Vagina (tissue), 2 donors: ENCODE data around the gene ADAMTS17. TPM values are rescaled to one million over a fixed set of nuclear protein-coding genes. Genes with fewer than 3 reads are reported as not detected.

ENCODE experiments used
- DNase-seq, 2 donors: peaks; one replicate each; pipeline ENCODE4 v3.0.0-alpha.2; 2017; ENCODE audit errors: extremely low spot score in 2 of 2
- H3K27ac ChIP-seq: fragments of 200-600 bp; sonication (generic); one replicate; pipeline ENCODE4 v1.5.1; 2019
- H3K27me3 ChIP-seq: fragments of 200-600 bp; sonication (generic); one replicate; pipeline ENCODE4 v1.5.1; 2019
- H3K36me3 ChIP-seq, 2 donors: fragments of 200-600 bp; sonication (generic); one replicate each; pipeline ENCODE4 v1.5.1; 2017 to 2019
- H3K4me1 ChIP-seq: fragments of 200-600 bp; sonication (generic); one replicate; pipeline ENCODE4 v1.5.1; 2019
- H3K4me3 ChIP-seq, 2 donors: fragments of 200-600 bp; sonication (generic); 1 replicate in 1 of 2; 2 replicates in 1 of 2; pipeline ENCODE4 v1.5.1; 2016 to 2019
- H3K9me3 ChIP-seq: fragments of 200-600 bp; sonication (generic); one replicate; pipeline ENCODE4 v1.5.1; 2019
- CTCF ChIP-seq, 3 experiments: fragments of 450-650 bp in 2 of 3; fragments of 200-600 bp in 1 of 3; sonication (generic) in 1 of 3; IDR thresholded peaks; one replicate each; pipeline ENCODE4 v1.5.1; 2017 to 2019; ENCODE audit warnings: antibody characterized with exemption in 3 of 3, mild to moderate bottlenecking in 2 of 3, moderate library complexity in 2 of 3
- POLR2A ChIP-seq, 2 donors: fragments of 450-650 bp; IDR thresholded peaks; one replicate each; pipeline ENCODE4 v1.6.1; 2017; ENCODE audit warnings: antibody characterized with exemption in 2 of 2, mild to moderate bottlenecking in 2 of 2, moderate library complexity in 2 of 2
- POLR2AphosphoS5 ChIP-seq, 2 donors: sonication (generic); formaldehyde crosslinking; IDR thresholded peaks; one replicate each; pipeline ENCODE4 v1.9.0; 2017; ENCODE audit warnings: antibody characterized with exemption in 2 of 2, mild to moderate bottlenecking in 2 of 2, low read depth in 1 of 2; ENCODE audit not compliant: insufficient read depth in 1 of 2
- intact Hi-C: fragments of 100-400 bp; cut with DNase I; formaldehyde crosslinking; loops from one replicate; pipeline ENCODE4 v1.15.1; 2023
- total RNA-seq: library from RNA; depleted of rRNA; stranded (reverse); fragments of >200 nt; gene quantifications from one replicate; pipeline ENCODE4 v1.2.3, GENCODE V29; 2016

The ADAMTS17 gene
- total RNA-seq, 1 donor from 2014 or later = 16.0 TPM

GRCh38 chr15:100350434-100351226 lies 8.9 kb upstream of the ADAMTS17 start:
- H3K4me1 ChIP-seq = peaks cover 13% of the 10 kb centered on the region
- TF ChIP-seq POLR2AphosphoS5 (IDR thresholded peaks at IDR 0.05; ENCODE audit: insufficient read depth in 1 of 2, low read depth in 1 of 2) = peak; percentile 48 to 60
- no peak for TF ChIP-seq CTCF (IDR thresholded peaks at IDR 0.05)
- H3K9me3 ChIP-seq = no peaks in the 10 kb centered on the region
- no peak for DNase-seq
- intact Hi-C loops = no loop called here
- H3K36me3 ChIP-seq = no peaks in the 10 kb centered on the region
- H3K27ac ChIP-seq = peak overlapping the region; percentile 90
- peak overlapping the region; percentile 54 to 64 for H3K4me3 ChIP-seq
- no peaks in the 10 kb centered on the region for H3K27me3 ChIP-seq

- peaks cover 13% of the 10 kb centered on the region for H3K4me1 ChIP-seq
- TF ChIP-seq CTCF (IDR thresholded peaks at IDR 0.05) (peak; percentile 33 to 88 (median 58)), POLR2A (IDR thresholded peaks at IDR 0.05) (peak in 1 of 2 donors; percentile 22), POLR2AphosphoS5 (IDR thresholded peaks at IDR 0.05; ENCODE audit: insufficient read depth in 1 of 2, low read depth in 1 of 2) (peak in 1 of 2 donors; percentile 81)
- H3K27ac ChIP-seq = peak overlapping the region; percentile 90
- no peaks in the 10 kb centered on the region for H3K9me3 ChIP-seq
- no peaks in the 10 kb centered on the region for H3K27me3 ChIP-seq
- peak overlapping the region; percentile 54 to 64 for H3K4me3 ChIP-seq
- no peaks in the 10 kb centered on the region for H3K36me3 ChIP-seq
- DNase-seq = peak; percentile 95 to 96
- intact Hi-C loops = loop anchor here (5.0 kb wide), 1 partner anchor 222 kb away; no protein-coding TSS in a partner anchor
Measured at GRCh38 chr15:100349696-100350433, 8.1 kb upstream of the ADAMTS17 start.

- peak overlapping the region; percentile 54 to 64 for H3K4me3 ChIP-seq
- peak; percentile 87 to 90 for DNase-seq
Measured at GRCh38 chr15:100349321-100349695, 7.5 kb upstream of the ADAMTS17 start.

GRCh38 chr15:100348578-100348977 lies 6.8 kb upstream of the ADAMTS17 start:
- DNase-seq = no peak
- intact Hi-C loops = loop anchor here (5.0 kb wide), 1 partner anchor 224 kb away; no protein-coding TSS in a partner anchor
- TF ChIP-seq POLR2AphosphoS5 (IDR thresholded peaks at IDR 0.05; ENCODE audit: insufficient read depth in 1 of 2, low read depth in 1 of 2) (no peak), CTCF (IDR thresholded peaks at IDR 0.05) (no peak), POLR2A (IDR thresholded peaks at IDR 0.05) (no peak)
- peaks cover 13% of the 10 kb centered on the region for H3K4me1 ChIP-seq
- no peak overlapping the region for H3K4me3 ChIP-seq
- H3K36me3 ChIP-seq = no peaks in the 10 kb centered on the region
- H3K9me3 ChIP-seq = no peaks in the 10 kb centered on the region
- no peaks in the 10 kb centered on the region for H3K27me3 ChIP-seq
- H3K27ac ChIP-seq = no peak overlapping the region

More at GRCh38 chr15:100349321-100349695, 7.5 kb upstream of the ADAMTS17 start:
- TF ChIP-seq CTCF (IDR thresholded peaks at IDR 0.05) (no peak), POLR2A (IDR thresholded peaks at IDR 0.05) (no peak), POLR2AphosphoS5 (IDR thresholded peaks at IDR 0.05; ENCODE audit: insufficient read depth in 1 of 2, low read depth in 1 of 2) (no peak)
- Histone ChIP-seq H3K4me1 (peaks cover 13% of the 10 kb centered on the region), H3K27ac (peak overlapping the region; percentile 90), H3K27me3 (no peaks in the 10 kb centered on the region), H3K9me3 (no peaks in the 10 kb centered on the region), H3K36me3 (no peaks in the 10 kb centered on the region)
- intact Hi-C loops = loop anchor here (5.0 kb wide), 1 partner anchor 223 kb away; no protein-coding TSS in a partner anchor
